Measurements from ENCODE around the gene LRRC18.

The LRRC18 gene

GRCh38 chr10:48974510-48975156, 35.0 kb upstream of the LRRC18 start:
- TF ChIP-seq CTCF (conservative IDR thresholded peaks at IDR 0.05) = no peak
- H3K27ac ChIP-seq = no peak overlapping the region

- TF ChIP-seq CTCF (conservative IDR thresholded peaks at IDR 0.05) = no peak
- H3K27ac ChIP-seq = no peak overlapping the region
These were observed 33.4 kb upstream of the LRRC18 start for GRCh38 chr10:48973065-48973464.

GRCh38 chr10:48970654-48971053, 31.0 kb upstream of the LRRC18 start:
- H3K27ac ChIP-seq = no peak overlapping the region
- no peak for TF ChIP-seq CTCF (conservative IDR thresholded peaks at IDR 0.05)

GRCh38 chr10:48970046-48970445, 30.4 kb upstream of the LRRC18 start:
- no peak overlapping the region for H3K27ac ChIP-seq
- TF ChIP-seq CTCF (conservative IDR thresholded peaks at IDR 0.05) = no peak

GRCh38 chr10:48968036-48968435, 28.4 kb upstream of the LRRC18 start:
- no peak for TF ChIP-seq CTCF (conservative IDR thresholded peaks at IDR 0.05)
- no peak overlapping the region for H3K27ac ChIP-seq

- H3K27ac ChIP-seq = no peak overlapping the region
- TF ChIP-seq CTCF (conservative IDR thresholded peaks at IDR 0.05) = no peak
These were observed 25.8 kb upstream of the LRRC18 start for GRCh38 chr10:48965460-48965859.

GRCh38 chr10:48964038-48964437, 24.4 kb upstream of the LRRC18 start:
- H3K27ac ChIP-seq = no peak overlapping the region
- no peak for TF ChIP-seq CTCF (conservative IDR thresholded peaks at IDR 0.05)
